ENCODE data around the gene IGSF8.
"Not testable (repeated sequence)": the region's sequence is repeated elsewhere in the genome, so short reads cannot be mapped to it uniquely, and the experiment has no call there.

Gene IGSF8

DNA sequence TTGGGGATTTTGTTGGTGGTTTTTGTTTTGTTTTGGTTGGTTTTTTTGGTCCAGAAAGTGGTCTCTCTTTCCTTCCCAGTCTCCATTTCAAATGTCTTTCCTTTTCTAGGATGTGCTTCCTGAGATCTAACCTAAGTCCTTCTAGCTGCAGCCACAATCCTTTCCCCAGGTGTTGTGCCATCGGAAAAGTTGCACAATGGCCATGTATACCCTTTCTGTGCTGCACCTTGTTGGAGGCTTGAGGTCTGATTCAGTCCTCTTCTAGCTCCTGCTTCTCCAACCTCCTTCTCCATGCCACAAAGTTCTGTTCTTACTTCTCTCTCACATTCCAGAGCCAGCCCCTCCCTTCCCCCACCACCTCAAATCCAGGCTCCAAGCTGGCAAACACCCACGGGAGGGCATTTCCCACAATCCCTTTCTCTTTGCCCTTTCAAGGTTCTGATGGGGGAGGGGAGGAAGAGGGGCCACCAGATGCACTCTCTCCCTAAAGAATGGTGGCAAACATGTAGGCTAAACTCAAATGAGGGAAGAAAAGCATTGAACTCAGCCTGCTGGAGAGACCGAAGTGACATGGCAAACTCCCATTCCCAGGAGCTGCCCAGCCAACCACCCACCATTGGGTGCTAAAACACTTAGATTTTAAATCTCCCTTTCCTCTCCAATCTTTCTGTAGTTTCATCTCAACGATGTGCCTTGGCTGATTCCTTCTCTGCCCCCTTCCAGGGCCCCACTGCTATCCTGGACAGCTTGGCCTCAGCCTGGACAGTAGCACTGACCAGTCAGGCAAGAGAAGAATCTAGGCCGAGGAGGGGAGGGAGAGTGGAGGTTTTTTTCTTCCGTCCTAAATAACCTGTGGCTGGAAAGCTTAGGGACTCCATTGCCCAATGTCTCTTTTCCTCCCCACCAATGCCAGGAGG is 31.3 kb downstream of the IGSF8 start:
- no peak for DNase-seq (ENCODE audit: low read depth)

DNA sequence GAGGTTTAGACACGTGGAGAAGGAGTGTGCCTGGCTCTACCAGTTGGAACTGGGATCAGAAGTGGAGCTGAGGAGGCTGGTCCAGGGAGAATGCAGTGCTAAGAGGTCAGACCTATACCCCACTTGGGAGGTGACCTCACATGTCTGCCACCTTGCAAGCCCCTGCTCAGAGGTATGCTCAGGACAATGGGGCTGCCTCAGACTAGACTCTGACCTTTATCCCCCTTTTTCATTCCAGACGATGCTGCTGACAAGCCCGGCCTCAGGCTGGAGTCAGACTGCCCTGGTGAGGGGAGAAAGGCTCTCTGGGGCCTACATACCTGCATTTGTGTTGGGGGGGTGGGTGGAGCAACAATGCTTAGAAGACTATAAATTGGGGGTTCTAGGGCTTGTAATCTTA is 33.7 kb downstream of the IGSF8 start:
- no peak for DNase-seq (ENCODE audit: low read depth)

DNA sequence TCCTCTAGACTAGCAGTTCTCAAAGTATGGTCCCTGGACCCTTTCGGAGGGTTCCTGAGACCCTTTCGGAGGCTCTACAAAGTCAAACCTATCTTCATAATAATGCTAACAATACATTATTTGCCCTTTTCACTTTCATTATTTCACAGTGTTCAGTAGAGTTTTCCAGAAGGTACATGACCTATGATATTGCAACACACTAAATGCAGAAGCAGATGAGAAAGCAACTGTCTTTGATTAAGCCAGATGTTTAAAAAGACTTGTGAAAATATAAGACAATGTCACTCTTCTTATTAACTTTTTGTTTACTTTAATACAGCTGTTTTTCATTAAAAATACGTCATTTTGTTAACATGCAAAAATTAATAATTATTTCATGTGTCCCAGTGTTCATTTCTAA is 34.3 kb downstream of the IGSF8 start:
- no peak for DNase-seq (ENCODE audit: low read depth)

DNA sequence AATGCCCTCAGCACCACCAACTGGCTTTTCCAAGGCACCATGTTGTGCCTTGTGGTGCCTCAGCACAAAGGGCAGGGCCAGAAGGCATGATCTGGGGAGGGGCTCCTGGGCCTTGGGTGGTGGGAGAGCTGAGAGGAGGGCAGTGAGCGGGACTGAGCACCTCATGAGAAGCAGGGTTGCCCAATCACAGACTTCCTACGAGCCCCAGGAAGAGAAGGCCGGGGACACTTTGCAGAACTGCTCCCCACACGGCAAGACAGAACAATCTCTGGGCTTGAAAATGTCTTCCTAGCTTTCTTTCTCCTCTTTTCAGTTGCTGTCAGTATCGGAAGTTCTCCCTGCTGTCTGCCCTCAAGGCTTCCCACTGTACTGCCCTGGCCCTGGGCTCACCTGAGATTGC is 35.2 kb downstream of the IGSF8 start:
- no peak for DNase-seq (ENCODE audit: low read depth)

DNA sequence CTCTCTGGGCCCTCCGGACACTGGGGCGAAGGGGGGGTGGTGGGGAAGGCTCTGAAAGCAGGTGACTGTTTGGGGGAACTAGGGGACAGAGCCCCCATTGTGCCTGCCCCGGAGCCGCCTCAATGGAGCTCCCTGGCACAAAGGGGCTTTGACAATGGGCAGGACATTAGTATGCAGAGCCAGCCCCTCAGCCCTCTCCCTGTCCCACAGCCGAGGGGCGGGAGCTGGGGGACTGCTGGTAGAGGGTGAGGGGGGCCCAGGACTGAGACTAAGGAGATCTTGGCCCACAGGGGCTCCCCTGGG is 36.2 kb downstream of the IGSF8 start:
- DNase-seq (ENCODE audit: low read depth) = no peak

DNA sequence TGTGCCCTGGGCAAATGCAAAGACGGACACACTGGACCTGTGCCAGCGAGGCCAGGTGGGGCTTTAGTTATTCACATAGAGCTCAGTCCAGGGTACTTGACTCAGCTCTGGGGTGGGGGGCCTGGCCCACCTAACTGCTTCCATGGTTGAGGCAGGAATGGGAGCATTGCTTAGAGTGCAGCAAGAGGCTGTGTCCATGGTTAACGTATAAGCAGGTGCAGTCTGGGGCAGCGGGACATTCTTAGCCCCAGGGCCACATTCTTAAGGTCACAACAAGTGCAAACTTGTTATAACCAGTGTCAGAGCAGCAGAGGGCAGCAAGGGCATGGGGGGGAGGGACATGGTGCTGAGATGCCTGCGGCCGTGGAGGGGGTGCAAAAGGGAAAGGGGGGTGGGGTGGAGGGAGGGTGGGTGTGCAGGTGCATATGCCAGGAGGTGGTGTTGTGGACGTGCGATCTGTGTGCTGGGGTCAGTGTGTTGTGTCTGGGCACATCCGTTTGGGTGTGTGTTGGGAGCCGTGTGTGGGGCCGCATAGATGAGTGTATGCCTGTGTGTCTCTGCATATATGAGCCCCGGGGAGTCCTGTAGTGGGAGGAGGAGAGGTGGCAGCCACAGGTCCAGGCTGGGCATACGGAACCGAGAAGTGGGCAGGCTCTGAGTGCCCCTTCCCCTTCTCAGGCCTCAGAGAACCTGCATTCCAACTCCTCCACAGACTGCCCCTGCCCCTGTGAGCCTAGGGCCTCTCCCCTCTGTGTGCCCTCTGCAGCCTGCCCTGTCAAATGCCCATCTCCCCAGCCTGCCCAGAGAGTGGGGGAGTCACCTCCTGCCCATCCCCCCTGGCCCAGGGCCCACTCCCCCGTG is 36.8 kb downstream of the IGSF8 start:
- no peak for DNase-seq (ENCODE audit: low read depth)

DNA sequence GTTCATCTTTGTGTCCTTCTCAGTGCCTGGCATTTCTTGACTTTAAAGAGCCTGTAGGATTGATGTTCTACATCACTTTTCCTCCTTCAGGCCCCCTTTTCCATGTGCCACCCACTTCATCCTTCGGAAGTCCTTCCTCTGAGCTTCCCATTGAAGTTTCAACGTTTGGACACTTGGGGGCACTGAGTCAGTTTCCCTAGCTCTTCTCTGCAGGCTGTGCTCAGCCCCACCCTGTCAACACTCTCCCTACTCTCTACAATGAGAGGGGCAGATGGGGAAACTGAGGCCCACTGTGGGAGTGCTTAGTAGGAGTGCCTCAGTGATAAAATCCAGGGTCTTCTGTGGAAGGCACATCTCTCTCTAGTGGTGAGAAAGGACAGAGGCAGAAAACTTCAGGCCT is 40.3 kb downstream of the IGSF8 start:
- no peak for DNase-seq (ENCODE audit: low read depth)

DNA sequence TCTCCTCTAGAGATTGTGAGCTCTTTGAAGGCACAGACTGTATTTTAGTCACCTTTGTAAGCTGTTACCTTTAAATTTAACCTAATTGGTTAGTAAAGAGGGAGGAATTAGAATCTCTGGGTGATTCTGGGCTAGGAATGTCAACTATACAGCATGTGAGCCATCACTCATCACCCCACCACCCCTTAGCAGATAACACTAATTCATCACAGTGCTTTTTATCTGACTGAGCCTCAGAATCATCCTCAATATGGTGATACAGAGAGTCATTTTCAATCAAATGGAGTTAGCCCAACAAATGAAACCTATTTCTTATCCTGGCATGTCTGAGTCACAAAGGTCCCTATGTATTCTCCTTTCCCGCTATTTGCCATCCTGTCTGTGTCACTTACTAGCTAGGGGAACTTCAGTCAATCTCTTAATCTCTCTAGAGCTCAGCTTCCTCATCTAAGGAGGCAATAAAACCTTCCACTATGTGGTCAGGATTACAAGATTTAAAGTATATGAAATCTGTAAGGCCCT is 41.7 kb downstream of the IGSF8 start:
- DNase-seq (ENCODE audit: low read depth) = no peak

DNA sequence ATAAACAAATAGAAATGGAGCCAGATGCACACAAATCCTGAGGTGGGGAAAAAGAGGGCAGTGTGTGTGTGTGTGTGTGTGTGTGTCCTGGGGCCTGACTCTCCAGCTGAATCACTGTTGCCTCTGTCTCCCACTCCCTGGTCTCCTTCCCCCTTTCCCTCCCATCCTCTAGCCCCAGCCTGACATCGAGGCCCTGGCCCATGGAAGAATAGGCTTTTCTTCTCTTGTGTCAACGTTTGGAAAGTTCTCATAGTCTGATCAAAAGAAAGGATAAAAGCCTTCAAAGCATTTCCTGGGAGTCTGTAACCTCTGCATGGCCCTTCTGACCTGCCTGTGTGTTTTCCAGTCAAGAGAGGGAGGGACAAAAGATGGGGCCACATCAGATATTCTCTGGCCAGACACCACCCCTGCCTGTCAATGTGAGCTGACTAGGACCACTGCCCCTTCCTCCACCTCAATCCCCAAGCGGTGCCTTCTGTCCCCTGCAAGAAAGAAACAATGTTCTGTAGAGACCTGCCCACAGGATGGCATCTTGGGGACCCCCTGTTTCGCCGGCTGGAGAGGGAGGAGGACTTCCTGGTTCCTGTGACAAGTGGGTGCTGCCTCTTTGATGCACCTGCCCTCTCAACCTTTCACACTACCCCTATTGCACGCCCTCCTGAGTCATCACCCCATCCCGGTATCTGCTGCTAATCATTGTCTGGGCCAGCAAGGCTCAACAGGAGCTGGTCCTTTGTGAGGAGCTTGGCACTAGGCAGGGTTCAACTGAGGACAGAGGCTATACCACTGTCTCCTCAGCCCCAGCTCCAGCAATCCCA is 44.7 kb downstream of the IGSF8 start:
- no peak for DNase-seq (ENCODE audit: low read depth)

DNA sequence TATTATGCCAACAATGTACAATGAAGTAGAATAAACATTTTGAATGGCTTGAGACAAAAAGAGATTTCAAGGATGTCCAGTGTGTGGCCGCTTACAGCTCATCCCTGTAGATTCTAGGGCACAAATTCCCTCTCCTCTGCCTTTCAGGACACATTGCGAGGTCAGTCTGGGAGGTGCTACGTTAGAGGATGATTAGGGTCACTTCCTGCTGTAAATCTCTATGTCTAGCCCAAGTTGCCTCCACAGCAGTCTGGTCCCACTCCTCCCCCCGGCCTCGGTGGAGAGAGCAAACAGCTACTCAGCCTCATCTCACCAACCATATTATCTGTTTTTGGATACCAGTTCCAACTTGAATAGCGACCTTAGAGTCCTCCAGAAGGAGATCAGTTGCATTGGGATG is 45.5 kb downstream of the IGSF8 start:
- no peak for DNase-seq (ENCODE audit: low read depth)

DNA sequence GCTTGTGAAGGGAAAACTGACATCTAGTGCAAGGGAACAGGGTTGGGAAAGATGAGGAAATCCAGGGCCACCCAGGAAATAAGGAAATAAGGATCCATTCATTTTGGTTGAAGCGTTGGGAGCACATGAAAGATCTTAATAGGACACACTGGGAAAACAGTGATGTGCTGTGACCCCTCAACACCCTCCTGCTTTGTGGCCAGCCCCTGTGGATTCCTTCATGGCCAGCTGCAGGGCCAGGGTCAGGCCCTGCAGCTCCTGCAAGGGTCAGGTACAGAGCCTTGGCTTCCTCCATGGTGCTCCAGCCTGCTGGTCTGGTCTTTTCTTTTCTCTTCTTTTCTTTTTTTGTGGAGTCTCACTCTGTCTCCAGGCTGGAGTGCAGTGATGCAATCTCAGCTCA is 47.8 kb downstream of the IGSF8 start:
- no peak for DNase-seq (ENCODE audit: low read depth)

DNA sequence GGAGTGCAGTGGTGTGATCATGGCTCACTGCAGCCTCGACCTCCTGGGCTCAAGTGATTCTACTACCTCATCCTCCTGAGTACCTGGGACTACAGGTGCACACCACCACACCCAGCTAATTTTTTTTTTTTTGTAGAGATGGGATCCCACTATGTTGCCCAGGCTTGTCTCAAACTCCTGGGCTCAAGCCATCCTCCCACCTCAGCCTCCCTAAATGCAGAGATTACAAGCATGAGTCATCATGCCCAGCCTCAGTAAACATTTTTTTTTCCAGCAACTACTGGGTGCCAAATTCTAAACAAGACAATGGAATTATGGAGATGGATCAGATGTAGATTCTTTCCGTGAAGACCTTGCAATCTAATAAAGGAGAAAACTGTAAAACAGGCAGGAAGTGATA is 48.2 kb downstream of the IGSF8 start:
- DNase-seq (ENCODE audit: low read depth) = not testable (repeated sequence)

DNA sequence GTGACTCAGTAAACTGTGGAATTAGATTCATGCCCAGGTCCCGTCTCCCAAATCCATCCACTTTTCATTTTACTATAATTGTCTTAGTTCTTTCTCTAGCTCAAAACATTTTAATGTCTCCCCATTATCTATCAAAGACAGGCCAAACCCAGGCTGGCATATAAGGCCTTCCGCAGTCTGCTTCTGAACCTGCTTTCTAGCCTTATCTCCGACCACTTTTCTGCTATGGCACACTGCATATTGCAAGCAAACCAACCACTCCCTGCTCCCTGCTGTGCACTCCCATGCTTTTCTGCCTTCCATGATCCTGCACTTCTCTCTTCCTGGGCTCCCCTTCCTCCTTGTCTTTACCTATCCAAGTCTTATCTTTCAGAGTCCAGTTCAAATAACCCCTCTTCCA is 49.3 kb downstream of the IGSF8 start:
- no peak for DNase-seq (ENCODE audit: low read depth)

DNA sequence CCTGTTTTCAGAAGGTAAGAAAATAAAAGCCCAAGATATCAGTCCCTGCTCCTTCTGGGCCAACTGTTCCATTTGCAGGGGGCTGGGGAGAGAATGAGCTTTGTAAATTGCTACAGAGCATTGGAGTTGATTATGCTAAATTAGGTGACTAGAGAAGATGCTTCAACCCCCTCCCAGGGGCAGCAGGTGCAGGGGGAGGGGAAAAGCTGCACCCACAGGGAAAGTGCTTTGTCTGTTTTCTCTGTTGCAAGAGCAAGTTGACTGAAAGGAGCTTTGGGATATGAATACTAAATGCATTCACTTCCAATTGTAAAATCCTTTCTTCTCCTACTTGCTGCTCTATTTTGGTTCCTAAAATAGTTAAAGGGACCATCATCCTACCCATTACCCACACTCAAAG is 50.1 kb downstream of the IGSF8 start:
- DNase-seq (ENCODE audit: low read depth) = no peak

DNA sequence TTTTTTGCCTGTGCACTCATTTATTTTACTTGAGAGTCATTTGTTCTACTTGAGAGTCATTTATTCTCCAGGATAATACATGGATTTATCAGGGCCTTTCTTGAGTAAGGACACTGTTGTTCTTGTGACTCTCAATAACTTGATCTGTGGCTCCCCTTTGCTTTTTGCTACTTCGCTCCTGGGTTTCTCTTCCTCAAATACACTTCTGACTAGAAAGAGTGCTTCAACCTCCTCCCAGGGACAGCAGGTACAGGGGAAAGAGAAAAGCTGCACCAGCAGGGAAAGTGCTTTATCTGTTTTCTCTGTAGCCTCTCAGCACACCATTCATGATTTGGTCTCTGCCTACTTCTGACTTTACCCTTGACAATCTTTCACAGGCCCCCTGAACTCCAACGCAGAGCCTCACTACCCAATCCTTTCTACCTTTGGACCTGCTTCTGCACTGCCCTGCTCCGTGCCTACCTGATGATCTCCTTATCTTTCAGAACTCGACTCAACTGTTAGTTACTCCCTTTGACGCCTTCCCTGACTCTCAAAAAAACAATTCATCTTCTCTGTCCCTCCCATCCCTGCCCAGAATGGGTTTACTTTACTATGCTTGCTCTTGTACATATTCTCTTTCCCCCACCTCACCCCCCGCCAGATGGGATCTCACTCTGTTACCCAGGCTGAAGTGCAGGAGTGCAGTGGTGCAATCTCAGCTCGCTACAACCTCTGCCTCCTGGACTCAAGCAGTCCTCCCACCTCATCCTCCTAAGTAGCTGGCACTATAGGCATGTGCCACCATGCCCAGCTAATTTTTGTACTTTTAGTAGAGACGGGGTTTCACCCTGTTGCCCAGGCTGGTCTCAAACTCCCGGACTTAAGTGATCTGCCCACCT is 51.1 kb downstream of the IGSF8 start:
- DNase-seq (ENCODE audit: low read depth) = no peak

DNA sequence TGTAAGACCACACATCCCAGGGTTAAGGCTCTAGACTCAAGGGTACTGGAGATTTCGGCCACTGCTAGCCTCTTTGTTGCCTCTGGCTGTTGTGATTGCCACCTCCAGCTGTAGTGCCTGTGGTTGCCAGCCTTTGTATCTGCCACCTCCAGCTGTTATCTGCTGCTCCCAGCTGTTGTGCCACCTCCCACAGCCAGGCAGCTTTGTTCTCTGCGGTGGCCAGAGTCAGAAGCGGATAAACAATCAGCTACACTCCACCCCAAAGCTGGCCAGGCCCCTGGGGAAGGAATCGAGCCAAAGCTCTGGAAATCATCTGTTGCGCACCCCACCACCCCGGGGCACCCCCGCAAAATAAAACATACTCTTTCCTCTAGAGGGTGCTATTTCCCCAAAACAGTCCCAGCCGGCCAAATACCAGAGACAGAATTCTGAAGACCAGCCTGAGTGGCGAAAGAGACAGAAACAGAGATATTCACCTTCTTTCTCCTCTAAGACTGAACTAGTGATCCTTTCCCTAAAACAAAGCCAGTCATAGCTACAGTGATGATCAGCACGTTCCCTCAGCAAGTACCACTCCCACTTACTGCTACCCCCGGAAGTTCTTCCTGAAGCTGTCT is 51.8 kb downstream of the IGSF8 start:
- no peak for DNase-seq (ENCODE audit: low read depth)

DNA sequence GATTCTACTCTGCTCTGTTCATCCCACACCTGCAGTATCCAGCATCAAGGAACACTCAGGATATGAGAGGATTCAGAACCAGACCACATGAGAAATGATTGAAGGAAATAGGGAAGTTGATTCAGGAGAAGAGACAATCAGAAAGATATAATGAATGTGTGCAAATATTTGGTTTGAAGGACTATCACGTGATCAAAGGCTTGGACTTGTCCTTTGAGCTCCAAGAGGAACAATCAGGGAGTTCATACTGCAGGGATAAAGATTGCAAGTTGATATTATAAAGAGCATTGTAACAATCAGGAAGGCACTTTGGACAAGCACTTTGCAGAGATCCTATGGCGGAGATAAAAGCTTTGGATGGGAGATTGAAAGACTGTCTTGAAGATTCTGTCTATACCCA is 52.8 kb downstream of the IGSF8 start:
- no peak for DNase-seq (ENCODE audit: low read depth)

DNA sequence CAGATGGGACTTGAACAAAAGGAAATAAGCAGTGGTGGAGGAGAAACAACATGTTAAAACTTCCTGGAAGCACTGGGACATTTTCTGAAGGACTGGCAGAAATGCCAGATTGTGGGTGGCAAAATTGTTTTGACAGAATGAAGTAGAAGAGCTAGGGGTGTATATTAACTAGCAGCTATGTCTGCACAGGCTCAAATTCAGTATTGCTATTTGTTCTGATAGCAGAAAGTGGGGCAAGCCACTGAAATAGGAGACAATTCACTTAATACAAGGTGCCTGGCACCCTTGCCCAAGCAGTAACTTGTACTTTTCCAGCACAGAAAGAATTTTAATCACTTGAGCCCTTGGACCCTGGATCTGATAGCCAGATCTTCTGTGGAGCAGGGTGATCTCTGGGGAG is 54.9 kb downstream of the IGSF8 start:
- no peak for DNase-seq (ENCODE audit: low read depth)

All from activated T-helper 9 cell treated with anti-CD3 and anti-CD28 coated beads, Interleukin-2, amount 50 U/mL, for 16 hours (primary cell).